Spleen (tissue), 7 donors: ENCODE results near the gene AK2.

Source experiments
- CTCF ChIP-seq, 11 experiments: fragments of 200-600 bp in 7 of 11; fragments of 450-650 bp in 4 of 11; sonication (generic) in 4 of 11; IDR thresholded peaks in 8 of 11; conservative IDR thresholded peaks in 3 of 11; 1 replicate in 7 of 11; 2 replicates in 4 of 11; pipeline versions ENCODE4 v1.4.0 to v1.8.0; 2016 to 2021; ENCODE audit warnings: antibody characterized with exemption in 11 of 11, inconsistent platforms in 4 of 11, mild to moderate bottlenecking in 1 of 11
- POLR2A ChIP-seq, 3 donors: fragments of 450-650 bp; IDR thresholded peaks; one replicate each; pipeline ENCODE4 v1.5.1; 2017; ENCODE audit warnings: antibody characterized with exemption in 3 of 3, mild to moderate bottlenecking in 1 of 3
- POLR2AphosphoS5 ChIP-seq, 3 donors: sonication (generic); formaldehyde crosslinking; IDR thresholded peaks; one replicate each; pipeline ENCODE4 v1.5.1; 2017; ENCODE audit warnings: antibody characterized with exemption in 3 of 3
- donor health status: DM: no; HTN: no; CAD: no; lungs with moderate emphysema.
- donor health status: DM: no; HTN: no; CAD: no.
- donor health status: DM: no; HTN: no; CAD: no.

- TF ChIP-seq CTCF (IDR thresholded peaks at IDR 0.05 in 8 of 11, conservative IDR thresholded peaks at IDR 0.05 in 3 of 11) (no peak), POLR2A (IDR thresholded peaks at IDR 0.05) (no peak), POLR2AphosphoS5 (IDR thresholded peaks at IDR 0.05) (no peak)
These were observed 32.1 kb downstream of the AK2 start for GRCh38 chr1:33004613-33005012.
